Suppressor macrophage treated with lipopolysaccharide for 1 hour (primary cell): ENCODE measurements around the gene HS6ST3.

Experiments
- DNase-seq, 3 donors: peaks; one replicate each; pipeline ENCODE4 v3.0.0-alpha.2; 2020 to 2022

HS6ST3 gene

DNA sequence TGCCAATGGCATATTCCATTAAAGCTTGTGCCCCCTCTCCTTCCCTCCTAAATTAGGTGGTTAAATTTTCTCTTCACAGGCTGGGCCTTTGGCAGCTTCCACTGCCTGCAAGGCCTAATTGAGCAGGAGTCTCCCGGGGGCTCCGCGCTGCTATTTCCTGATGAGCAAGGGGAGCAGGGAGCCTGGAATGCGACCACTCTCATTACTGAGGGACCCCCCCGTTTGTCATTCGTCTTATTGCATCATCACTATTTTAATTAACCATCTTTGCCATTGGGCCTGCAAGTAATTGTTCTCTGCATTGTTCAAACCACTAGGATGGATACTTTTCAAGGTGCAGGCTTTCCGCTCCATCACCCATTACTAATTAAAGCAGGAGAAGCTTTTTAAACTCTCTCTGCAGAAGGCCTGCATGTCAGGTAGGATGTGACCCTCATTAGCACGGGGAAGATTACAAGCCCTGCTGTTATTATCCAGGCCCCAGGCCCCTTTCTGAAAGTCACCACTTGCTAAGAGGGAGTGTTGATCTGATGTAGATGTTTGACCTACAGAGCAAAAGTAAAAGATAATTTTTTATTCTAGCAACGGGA, 762.0 kb downstream of the HS6ST3 start:
- no peak for DNase-seq

DNA sequence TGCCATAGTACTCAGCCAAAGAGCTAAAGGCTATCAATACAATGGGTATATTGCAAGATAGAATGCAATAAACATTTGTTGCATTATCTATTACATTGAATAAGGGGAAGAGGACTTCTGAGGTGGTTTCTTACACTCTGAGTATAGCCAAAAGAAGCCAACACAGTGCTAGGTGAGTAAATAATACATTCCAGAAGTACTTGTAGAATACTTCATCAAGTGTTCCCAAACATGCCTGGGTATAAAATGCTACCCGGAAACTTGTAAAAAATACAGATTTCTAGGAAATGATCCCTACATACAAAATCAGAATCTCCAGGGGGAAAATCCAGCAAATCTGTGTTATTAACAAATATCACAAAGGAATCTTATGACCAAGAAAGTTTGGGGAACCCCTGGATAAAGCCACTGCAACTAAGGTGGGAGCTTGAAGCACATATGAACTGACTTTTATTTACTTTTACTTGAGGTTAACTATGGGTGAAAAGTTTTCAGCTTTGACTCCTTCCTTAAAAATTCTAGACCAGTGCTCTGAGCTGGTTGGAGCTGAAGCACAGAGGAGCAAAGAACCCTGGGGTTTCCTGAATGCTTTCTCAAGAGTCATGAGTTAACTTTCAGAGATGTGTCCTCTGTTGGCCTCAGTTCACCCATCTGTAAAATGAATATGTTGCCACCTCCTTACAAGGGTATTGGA, 768.4 kb downstream of the HS6ST3 start:
- DNase-seq: no peak

DNA sequence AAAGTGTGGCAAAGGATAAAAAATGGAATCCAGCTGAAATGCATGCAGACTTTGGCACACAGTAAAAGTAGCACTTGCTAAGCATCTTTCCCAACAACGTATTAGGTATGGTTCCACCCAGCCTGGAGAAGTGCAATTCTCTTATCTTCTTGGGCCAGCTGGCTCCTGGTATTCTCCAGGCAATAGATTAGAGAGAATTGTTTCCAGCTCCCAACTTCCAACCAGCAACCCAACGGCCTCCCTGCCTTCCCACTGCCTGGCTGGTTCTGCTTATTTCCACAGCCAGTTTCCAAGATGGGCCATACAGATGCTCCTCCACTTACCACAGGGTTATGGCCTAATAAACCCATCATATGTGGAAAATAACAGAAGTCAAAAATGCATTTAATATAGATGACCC, 771.0 kb downstream of the HS6ST3 start:
- DNase-seq: no peak

DNA sequence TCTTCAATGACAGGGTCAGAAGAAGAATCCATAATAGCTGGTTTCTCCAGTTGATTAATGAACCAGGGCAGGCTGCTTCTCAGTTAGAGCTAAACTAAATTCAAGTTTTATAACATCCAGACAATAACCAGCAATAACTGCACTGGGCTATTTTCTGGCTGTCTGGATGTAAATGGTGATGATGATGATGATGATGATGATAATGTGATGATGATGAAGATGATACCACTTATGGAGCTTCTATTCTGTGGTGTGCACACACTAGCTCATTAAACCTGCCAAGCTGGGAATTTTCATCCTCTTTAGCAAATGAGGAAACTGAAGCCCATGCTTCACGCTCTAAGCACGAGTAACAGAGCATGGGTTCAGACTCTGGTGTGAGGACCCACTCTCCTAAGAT, 772.2 kb downstream of the HS6ST3 start:
- no peak for DNase-seq

DNA sequence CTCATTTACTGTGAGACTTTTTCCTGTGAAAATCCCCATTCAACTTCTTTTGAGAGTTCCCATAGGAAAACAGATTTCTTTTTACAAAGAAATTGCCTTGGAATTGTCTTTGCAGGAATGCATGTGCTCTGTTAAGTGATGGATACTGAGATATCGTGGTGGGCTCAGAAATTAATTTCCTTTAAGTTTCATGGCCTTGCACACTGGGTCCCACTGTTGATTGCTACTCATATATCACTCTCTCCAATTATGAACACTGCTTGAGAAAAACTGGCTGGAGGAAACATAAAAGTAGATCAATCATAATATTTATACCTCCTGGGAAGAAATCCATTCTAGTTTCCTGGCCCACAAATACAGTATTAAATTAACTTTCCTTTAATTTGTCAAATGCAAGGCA, 773.1 kb downstream of the HS6ST3 start:
- no peak for DNase-seq

DNA sequence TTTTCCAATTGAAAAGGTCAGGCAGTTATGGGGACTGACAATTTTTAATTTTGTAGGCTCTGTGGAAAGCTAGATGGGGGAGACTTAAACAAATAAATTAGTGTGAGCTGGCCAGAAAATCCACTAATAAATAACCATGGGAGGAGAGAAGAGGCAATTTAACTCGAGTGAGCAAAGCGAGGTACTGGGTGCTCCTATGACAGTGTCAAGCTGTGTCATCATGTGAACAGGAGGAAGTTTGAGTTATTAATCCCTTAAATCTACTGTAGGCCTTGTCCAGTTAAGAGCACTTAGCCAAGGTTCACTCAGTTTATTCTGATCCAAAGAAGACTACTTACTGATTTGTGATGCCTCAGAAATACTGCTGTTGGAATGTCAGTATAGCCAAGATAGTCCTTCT, 781.6 kb downstream of the HS6ST3 start:
- no peak for DNase-seq

DNA sequence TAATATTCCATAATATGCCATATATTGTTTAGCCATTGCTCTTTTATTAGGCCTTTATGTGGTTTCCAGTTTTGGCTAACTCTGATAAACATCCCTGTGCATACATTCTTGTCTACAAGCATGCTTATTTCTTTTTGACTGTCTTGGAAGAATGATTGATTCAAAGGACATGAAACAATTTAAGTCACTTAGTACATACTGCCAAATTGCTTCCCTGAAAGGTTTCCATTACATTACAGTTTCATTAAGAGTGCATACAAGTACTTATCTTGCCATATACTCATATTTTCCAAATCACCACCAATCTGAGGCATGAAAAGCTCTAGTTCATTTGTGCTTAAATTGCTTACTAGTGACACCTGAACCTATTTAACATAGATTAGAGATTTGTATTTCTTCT, 790.5 kb downstream of the HS6ST3 start:
- DNase-seq: no peak
